ENCODE data around the gene HES6.

HES6 gene

GRCh38 chr2:238252766-238253630, 13.2 kb upstream of the HES6 start:
- DNase-seq, result no peak

- DNase-seq, result no peak
These were observed 12.1 kb upstream of the HES6 start for GRCh38 chr2:238251986-238252385.

- no peak for DNase-seq
These were observed 11.5 kb upstream of the HES6 start for GRCh38 chr2:238251331-238251730.

- DNase-seq, result no peak
These were observed 11.1 kb upstream of the HES6 start for GRCh38 chr2:238250896-238251295.

GRCh38 chr2:238247841-238248453, 8.1 kb upstream of the HES6 start:
- no peak for DNase-seq

- no peak for DNase-seq
These were observed 7.4 kb upstream of the HES6 start for GRCh38 chr2:238247002-238247822.

- DNase-seq, result no peak
These were observed 4.3 kb upstream of the HES6 start for GRCh38 chr2:238244151-238244550.

- no peak for DNase-seq
These were observed 3.7 kb upstream of the HES6 start for GRCh38 chr2:238243496-238244076.

GRCh38 chr2:238242731-238243495, 3.1 kb upstream of the HES6 start:
- DNase-seq, result no peak

- no peak for DNase-seq
These were observed 2.1 kb upstream of the HES6 start for GRCh38 chr2:238241970-238242369.

GRCh38 chr2:238240757-238241711, 1.2 kb upstream of the HES6 start:
- peak; percentile 11 for DNase-seq

GRCh38 chr2:238239543-238239862, 335 bp downstream of the HES6 start:
- no peak for DNase-seq

- DNase-seq, result peak; percentile 10
These were observed 884 bp downstream of the HES6 start for GRCh38 chr2:238238766-238239542.

- DNase-seq, result no peak
These were observed 1.5 kb downstream of the HES6 start for GRCh38 chr2:238238311-238238765.

- no peak for DNase-seq
These were observed 2.3 kb downstream of the HES6 start for GRCh38 chr2:238237431-238238135.

GRCh38 chr2:238236571-238236970, 3.3 kb downstream of the HES6 start:
- DNase-seq, result no peak

- no peak for DNase-seq
These were observed 4.0 kb downstream of the HES6 start for GRCh38 chr2:238235856-238236255.

GRCh38 chr2:238235331-238235732, 4.5 kb downstream of the HES6 start:
- DNase-seq, result peak; percentile 26

GRCh38 chr2:238233625-238234024, 6.2 kb downstream of the HES6 start:
- DNase-seq, result no peak

GRCh38 chr2:238231809-238232208, 8.0 kb downstream of the HES6 start:
- DNase-seq, result no peak

Data from fibroblast of skin of right biceps (primary cell).